A673 (cell line): ENCODE results near the gene NRXN3.

Experiments
- EZH2 ChIP-seq: fragments of 200-600 bp; sonication (generic); IDR thresholded peaks from 2 replicates; pipeline ENCODE4 v1.6.1; 2017; ENCODE audit warnings: borderline replicate concordance, low read depth, mild to moderate bottlenecking, mixed read lengths, antibody characterized with exemption, low read length; ENCODE audit not compliant: poor library complexity, severe bottlenecking
- TF ChIP-seq, protein P1 (sequence below): fragments of 300-800, 200-600 bp; sonication (generic); conservative IDR thresholded peaks from 2 replicates; pipeline ENCODE4 v1.5.1; 2017; ENCODE audit warnings: low read depth, mild to moderate bottlenecking, antibody characterized with exemption, low read length, moderate library complexity, mixed read lengths

DNA sequence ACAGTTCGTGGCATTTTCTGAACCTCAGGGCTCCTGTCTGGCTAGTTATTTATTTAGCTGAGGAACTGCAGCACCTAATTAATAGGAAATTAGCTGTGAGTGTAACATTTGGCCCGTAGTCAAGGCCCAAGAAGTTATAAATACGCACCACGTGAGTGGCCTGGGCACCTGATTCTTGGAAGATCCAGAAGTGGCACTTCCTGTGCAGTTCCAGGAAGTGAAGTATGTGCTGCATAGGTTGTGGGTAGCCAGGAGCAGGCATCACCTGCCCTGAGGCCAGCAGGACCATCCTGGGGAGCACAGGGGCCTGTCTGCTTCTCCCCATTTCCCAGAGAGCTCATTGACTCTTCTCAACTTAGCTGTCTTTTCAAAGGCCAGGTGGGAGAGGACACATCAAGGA, 255.6 kb downstream of the NRXN3 start:
- TF ChIP-seq, protein P1, sequence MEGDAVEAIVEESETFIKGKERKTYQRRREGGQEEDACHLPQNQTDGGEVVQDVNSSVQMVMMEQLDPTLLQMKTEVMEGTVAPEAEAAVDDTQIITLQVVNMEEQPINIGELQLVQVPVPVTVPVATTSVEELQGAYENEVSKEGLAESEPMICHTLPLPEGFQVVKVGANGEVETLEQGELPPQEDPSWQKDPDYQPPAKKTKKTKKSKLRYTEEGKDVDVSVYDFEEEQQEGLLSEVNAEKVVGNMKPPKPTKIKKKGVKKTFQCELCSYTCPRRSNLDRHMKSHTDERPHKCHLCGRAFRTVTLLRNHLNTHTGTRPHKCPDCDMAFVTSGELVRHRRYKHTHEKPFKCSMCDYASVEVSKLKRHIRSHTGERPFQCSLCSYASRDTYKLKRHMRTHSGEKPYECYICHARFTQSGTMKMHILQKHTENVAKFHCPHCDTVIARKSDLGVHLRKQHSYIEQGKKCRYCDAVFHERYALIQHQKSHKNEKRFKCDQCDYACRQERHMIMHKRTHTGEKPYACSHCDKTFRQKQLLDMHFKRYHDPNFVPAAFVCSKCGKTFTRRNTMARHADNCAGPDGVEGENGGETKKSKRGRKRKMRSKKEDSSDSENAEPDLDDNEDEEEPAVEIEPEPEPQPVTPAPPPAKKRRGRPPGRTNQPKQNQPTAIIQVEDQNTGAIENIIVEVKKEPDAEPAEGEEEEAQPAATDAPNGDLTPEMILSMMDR = no peak
- TF ChIP-seq EZH2 = no peak
